ENCODE data around the gene CFAP74.

- TF ChIP-seq POLR2A (IDR thresholded peaks at IDR 0.05; ENCODE audit: low read length), result no peak
- TF ChIP-seq GATA1 (IDR thresholded peaks at IDR 0.05; ENCODE audit: low read depth, low read length), result no peak
Measured at GRCh38 chr1:1938613-1939295, 64.8 kb downstream of the CFAP74 start.

Measured in erythroblast (primary cell).